GM10266 (cell line): ENCODE data around the gene C1QTNF4.
"Not testable (repeated sequence)": the region's sequence is repeated elsewhere in the genome, so short reads cannot be mapped to it uniquely, and the experiment has no call there.

Experiments
- DNase-seq: peaks from one replicate; pipeline ENCODE4 v3.0.0; 2012; ENCODE audit errors: extremely low spot score
- TF ChIP-seq, protein P1 (sequence below): IDR thresholded peaks from 2 replicates; pipeline ENCODE4 v1.5.1; 2012; ENCODE audit warnings: mild to moderate bottlenecking, low read depth; ENCODE audit not compliant: control insufficient read depth, insufficient read depth; ENCODE audit errors: missing control alignments

C1QTNF4 gene

DNA sequence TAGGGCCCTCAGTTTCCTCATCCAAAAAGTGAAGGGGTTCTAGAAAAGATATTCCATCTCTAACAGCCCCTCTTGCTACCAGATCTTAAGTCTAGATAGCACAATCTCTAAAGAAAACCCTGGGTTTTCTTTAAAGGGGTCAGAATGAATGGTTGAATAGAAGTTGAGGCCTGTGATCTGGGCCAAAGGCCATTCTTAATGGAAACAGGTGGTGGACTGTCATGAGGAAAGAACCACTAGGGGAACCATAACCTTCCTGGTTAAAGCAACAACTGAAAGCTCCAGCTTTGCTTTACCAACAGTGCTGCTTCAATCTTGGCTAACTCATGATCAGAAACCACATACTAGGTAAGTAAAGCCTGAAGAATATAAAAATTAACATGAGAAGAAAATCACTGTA lies 43.1 kb downstream of the C1QTNF4 start:
- TF ChIP-seq, protein P1, sequence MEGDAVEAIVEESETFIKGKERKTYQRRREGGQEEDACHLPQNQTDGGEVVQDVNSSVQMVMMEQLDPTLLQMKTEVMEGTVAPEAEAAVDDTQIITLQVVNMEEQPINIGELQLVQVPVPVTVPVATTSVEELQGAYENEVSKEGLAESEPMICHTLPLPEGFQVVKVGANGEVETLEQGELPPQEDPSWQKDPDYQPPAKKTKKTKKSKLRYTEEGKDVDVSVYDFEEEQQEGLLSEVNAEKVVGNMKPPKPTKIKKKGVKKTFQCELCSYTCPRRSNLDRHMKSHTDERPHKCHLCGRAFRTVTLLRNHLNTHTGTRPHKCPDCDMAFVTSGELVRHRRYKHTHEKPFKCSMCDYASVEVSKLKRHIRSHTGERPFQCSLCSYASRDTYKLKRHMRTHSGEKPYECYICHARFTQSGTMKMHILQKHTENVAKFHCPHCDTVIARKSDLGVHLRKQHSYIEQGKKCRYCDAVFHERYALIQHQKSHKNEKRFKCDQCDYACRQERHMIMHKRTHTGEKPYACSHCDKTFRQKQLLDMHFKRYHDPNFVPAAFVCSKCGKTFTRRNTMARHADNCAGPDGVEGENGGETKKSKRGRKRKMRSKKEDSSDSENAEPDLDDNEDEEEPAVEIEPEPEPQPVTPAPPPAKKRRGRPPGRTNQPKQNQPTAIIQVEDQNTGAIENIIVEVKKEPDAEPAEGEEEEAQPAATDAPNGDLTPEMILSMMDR, result peak; percentile 32
- DNase-seq, result peak; percentile 45

DNA sequence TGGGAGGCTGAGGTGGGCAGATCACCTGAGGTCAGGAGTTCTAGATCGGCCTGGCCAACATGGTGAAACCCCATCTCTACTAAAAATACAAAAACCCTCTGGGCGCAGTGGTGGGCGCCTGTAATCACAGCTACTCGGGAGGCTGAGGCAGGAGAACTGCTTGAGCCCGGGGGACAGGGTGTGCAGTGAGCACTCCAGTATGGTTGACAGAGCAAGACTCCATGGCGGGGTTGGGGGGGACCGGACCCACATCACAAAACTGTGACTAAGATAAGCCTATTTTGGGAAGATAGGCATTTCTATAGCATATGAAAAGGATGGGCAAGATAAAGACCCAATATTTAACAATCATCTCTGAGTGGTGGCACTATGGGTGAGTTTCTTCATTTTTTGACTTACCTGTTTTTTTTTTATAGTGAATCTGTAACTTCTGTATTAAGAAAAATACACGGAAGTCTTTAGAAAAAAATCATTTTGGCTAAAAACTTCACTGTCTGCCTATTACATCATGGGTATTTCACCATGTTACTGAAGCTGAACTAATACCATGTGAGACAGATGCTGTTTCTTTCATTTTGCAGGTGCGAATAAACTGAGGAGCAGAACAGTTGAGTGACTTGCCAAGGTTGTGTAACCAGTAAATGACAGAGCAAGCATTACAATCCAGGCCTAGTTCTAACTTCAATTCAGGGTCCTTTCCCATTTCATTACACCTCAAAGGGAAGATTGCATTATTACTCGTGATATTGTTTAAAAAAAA lies 43.7 kb downstream of the C1QTNF4 start:
- TF ChIP-seq, protein P1, result no peak
- DNase-seq, result no peak

DNA sequence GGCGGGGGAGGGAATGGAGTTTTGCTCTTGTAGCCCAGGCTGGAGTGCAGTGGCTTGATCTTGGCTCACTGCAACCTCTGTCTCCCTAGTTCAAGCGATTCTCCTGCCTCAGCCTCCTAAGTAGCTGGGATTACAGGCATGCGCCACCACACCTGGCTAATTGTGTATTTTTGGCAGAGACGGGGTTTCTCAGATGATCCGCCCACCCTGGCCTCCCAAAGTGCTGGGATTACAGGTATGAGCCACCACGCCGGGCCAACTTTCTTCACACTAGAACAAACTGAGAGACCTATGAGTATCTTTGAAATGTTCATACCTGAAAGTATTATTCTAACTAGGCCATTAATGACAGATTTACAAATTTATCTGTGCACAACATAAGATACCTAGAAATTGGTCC lies 47.9 kb downstream of the C1QTNF4 start:
- not testable (repeated sequence) for DNase-seq

DNA sequence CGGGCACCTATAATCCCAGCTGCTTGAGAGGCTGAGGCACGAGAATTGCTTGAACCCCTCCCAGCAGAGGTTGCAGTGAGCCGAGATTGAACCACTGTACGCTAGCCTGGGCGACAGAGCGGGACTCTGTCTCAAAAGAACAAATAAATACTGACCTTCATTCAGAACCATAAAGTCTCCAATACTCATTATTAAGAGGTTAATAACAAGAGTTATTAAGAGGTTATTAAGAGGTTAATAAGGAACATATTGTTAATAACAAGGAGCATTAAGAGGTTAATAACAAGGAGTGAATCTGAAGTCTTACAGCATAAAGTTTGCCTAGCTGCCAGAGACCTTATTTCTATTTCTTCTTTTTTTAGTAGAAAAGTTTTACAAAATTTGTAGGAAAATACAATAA lies 48.9 kb downstream of the C1QTNF4 start:
- no peak for DNase-seq
- TF ChIP-seq, protein P1, result no peak

DNA sequence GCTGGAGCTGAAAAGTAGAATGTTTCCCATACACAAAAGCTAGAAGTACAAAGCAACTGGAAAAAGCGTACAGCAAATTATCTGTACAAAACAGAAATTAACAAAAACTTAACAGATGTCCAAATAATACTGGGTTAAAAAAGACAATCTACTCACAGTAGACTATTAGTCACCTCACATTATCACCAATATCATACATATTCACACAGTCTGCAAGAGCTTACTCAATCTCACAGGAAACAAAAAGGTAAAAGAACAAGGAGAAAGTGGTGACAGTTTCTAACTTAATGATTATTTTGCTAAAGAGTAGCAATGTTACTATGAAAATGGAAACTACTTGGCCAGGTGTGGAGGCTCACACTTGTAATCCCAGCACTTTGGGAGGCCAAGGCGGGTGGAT lies 53.1 kb downstream of the C1QTNF4 start:
- DNase-seq, result no peak
- TF ChIP-seq, protein P1, result no peak

DNA sequence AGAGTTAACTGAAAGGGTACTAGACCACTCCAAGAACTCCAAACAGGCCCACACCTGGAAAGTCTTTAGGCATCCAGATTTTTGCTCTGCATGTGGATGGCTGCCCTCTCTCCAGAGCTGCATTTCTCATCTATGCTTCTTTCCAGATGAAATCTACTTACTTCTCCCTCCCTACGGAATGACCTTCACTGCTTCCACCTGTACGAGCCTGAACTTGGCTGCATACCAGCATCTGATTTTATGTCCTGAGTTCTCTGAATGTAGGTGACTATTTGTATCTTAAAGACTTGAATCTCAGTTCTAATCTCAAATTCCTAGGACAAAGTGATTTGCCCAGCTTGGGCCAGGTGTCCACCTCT lies 54.6 kb downstream of the C1QTNF4 start:
- TF ChIP-seq, protein P1, result no peak
- DNase-seq, result no peak
